ENCODE measurements around the gene CDK15. TPM values are rescaled to one million over a fixed set of nuclear protein-coding genes. Genes with fewer than 3 reads are reported as not detected.

The CDK15 gene
- total and polyA plus RNA-seq, 2 experiments from 2014 or later: 0.27 TPM; not detected in 1

DNA sequence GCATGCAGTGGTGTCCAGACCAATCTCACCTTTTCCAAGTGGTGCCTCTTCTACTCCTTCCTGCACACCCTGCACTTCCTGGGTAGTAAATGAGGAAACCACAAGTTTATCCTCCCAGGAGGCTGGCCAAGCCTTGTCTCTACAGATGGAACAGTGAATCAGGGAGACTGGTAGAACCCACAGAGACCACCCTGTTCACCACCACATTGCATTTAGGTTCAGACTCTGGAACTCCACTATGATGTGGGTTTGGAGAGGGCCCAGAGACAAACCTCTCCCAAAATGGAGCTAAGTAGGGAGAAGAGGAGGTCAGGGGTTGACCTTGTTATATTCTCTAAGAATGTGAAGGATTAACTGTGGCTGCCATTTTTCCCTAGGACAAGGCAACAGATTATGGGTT, 124.5 kb downstream of the CDK15 start (continued):
- TF ChIP-seq, protein P1, sequence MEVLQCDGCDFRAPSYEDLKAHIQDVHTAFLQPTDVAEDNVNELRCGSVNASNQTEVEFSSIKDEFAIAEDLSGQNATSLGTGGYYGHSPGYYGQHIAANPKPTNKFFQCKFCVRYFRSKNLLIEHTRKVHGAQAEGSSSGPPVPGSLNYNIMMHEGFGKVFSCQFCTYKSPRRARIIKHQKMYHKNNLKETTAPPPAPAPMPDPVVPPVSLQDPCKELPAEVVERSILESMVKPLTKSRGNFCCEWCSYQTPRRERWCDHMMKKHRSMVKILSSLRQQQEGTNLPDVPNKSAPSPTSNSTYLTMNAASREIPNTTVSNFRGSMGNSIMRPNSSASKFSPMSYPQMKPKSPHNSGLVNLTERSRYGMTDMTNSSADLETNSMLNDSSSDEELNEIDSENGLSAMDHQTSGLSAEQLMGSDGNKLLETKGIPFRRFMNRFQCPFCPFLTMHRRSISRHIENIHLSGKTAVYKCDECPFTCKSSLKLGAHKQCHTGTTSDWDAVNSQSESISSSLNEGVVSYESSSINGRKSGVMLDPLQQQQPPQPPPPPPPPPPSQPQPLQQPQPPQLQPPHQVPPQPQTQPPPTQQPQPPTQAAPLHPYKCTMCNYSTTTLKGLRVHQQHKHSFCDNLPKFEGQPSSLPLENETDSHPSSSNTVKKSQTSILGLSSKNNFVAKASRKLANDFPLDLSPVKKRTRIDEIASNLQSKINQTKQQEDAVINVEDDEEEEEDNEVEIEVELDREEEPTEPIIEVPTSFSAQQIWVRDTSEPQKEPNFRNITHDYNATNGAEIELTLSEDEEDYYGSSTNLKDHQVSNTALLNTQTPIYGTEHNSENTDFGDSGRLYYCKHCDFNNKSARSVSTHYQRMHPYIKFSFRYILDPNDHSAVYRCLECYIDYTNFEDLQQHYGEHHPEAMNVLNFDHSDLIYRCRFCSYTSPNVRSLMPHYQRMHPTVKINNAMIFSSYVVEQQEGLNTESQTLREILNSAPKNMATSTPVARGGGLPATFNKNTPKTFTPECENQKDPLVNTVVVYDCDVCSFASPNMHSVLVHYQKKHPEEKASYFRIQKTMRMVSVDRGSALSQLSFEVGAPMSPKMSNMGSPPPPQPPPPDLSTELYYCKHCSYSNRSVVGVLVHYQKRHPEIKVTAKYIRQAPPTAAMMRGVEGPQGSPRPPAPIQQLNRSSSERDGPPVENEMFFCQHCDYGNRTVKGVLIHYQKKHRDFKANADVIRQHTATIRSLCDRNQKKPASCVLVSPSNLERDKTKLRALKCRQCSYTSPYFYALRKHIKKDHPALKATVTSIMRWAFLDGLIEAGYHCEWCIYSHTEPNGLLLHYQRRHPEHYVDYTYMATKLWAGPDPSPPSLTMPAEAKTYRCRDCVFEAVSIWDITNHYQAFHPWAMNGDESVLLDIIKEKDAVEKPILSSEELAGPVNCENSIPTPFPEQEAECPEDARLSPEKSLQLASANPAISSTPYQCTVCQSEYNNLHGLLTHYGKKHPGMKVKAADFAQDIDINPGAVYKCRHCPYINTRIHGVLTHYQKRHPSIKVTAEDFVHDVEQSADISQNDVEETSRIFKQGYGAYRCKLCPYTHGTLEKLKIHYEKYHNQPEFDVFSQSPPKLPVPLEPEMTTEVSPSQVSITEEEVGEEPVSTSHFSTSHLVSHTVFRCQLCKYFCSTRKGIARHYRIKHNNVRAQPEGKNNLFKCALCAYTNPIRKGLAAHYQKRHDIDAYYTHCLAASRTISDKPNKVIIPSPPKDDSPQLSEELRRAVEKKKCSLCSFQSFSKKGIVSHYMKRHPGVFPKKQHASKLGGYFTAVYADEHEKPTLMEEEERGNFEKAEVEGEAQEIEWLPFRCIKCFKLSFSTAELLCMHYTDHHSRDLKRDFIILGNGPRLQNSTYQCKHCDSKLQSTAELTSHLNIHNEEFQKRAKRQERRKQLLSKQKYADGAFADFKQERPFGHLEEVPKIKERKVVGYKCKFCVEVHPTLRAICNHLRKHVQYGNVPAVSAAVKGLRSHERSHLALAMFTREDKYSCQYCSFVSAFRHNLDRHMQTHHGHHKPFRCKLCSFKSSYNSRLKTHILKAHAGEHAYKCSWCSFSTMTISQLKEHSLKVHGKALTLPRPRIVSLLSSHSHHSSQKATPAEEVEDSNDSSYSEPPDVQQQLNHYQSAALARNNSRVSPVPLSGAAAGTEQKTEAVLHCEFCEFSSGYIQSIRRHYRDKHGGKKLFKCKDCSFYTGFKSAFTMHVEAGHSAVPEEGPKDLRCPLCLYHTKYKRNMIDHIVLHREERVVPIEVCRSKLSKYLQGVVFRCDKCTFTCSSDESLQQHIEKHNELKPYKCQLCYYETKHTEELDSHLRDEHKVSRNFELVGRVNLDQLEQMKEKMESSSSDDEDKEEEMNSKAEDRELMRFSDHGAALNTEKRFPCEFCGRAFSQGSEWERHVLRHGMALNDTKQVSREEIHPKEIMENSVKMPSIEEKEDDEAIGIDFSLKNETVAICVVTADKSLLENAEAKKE (CRISPR knock-in tag; IDR thresholded peaks at IDR 0.05): no peak
- TF ChIP-seq ZNF331 (CRISPR knock-in tag; IDR thresholded peaks at IDR 0.05; ENCODE audit: low read depth) (no peak), NANOG (IDR thresholded peaks at IDR 0.05; ENCODE audit: borderline replicate concordance) (no peak), ZNF114 (CRISPR knock-in tag; IDR thresholded peaks at IDR 0.05) (no peak), STAT1 (IDR thresholded peaks at IDR 0.05; ENCODE audit: unreplicated experiment) (no peak), POLR2AphosphoS5 (IDR thresholded peaks at IDR 0.05; ENCODE audit: low read depth) (no peak)
- TF ChIP-seq, protein P2, sequence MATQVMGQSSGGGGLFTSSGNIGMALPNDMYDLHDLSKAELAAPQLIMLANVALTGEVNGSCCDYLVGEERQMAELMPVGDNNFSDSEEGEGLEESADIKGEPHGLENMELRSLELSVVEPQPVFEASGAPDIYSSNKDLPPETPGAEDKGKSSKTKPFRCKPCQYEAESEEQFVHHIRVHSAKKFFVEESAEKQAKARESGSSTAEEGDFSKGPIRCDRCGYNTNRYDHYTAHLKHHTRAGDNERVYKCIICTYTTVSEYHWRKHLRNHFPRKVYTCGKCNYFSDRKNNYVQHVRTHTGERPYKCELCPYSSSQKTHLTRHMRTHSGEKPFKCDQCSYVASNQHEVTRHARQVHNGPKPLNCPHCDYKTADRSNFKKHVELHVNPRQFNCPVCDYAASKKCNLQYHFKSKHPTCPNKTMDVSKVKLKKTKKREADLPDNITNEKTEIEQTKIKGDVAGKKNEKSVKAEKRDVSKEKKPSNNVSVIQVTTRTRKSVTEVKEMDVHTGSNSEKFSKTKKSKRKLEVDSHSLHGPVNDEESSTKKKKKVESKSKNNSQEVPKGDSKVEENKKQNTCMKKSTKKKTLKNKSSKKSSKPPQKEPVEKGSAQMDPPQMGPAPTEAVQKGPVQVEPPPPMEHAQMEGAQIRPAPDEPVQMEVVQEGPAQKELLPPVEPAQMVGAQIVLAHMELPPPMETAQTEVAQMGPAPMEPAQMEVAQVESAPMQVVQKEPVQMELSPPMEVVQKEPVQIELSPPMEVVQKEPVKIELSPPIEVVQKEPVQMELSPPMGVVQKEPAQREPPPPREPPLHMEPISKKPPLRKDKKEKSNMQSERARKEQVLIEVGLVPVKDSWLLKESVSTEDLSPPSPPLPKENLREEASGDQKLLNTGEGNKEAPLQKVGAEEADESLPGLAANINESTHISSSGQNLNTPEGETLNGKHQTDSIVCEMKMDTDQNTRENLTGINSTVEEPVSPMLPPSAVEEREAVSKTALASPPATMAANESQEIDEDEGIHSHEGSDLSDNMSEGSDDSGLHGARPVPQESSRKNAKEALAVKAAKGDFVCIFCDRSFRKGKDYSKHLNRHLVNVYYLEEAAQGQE (IDR thresholded peaks at IDR 0.05; ENCODE audit: unreplicated experiment): no peak
